Smooth muscle cell of the brain vasculature (primary cell): ENCODE data around the gene ZBTB39.
"Not testable (repeated sequence)": the region's sequence is repeated elsewhere in the genome, so short reads cannot be mapped to it uniquely, and the experiment has no call there.

ENCODE experiments used
- DNase-seq: peaks from one replicate; pipeline ENCODE4 v3.0.0-alpha.2; 2012; ENCODE audit warnings: low read depth, low spot score

The ZBTB39 gene, protein sequence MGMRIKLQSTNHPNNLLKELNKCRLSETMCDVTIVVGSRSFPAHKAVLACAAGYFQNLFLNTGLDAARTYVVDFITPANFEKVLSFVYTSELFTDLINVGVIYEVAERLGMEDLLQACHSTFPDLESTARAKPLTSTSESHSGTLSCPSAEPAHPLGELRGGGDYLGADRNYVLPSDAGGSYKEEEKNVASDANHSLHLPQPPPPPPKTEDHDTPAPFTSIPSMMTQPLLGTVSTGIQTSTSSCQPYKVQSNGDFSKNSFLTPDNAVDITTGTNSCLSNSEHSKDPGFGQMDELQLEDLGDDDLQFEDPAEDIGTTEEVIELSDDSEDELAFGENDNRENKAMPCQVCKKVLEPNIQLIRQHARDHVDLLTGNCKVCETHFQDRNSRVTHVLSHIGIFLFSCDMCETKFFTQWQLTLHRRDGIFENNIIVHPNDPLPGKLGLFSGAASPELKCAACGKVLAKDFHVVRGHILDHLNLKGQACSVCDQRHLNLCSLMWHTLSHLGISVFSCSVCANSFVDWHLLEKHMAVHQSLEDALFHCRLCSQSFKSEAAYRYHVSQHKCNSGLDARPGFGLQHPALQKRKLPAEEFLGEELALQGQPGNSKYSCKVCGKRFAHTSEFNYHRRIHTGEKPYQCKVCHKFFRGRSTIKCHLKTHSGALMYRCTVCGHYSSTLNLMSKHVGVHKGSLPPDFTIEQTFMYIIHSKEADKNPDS

DNA sequence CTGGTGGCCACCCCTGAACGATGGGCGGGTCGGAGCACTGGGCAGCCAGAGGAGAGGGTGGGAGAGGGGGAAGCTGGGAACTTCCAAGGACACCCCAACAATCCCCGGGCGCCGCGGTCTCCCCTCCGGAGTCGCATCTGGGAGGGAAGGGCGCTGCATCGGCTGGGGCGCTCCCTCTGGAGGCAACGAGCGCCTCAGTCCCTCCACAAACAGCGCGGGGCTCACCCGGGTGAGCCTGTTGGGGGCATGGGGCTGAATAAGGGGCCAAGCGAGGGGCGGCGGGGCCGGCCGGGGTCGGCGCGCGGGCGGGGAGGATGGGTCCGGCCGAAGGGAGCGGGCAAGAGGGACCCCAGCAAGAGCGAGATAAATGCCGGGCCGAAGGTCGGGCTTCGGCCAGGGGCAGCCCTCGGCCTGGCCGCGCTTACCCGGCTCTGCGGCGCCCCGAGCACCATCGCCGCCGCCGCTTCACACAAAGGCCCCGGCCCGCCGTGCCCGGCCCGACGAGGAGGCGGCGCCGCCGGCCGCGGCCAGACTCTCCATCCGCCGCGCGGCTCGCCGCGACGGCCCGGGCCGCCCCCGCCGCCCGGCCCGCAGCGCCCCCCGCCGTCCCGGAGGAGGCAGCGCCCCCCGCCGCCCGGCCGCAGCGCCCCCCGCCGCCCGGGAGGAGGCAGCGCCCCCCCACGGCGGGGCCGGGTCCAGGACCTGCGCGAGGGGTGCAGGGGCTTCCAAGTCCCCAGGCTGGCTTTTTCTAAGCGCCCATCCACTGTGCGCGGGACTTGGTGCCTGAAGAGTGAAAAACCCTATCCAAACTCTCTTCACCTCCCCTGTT, at the start of gene ZBTB39:
TSS of gene ZBTB39 (minus strand) at position 567 of the 829 bp plus-strand sequence. CDS start 1,629 bp downstream, outside the sequence.
- no peak for DNase-seq

DNA sequence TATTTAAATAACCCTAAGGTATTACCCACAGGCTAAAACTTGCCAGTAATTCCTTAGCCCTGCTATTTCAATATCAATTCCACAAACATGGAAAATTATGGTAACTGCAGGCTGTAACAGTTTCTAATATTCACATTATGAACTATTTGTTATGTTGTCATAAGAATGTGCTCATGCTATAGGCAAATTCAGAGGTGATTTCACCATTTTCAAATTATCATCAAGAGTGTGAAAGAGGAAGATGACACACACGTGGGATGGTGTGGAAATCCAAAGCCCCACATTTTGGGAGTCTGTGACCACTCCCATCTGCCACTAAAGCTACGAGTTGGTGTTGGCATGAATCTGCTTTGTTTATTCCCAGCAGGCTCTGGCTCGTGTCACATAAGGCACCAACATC, 49.5 kb upstream of the ZBTB39 start:
- no peak for DNase-seq

DNA sequence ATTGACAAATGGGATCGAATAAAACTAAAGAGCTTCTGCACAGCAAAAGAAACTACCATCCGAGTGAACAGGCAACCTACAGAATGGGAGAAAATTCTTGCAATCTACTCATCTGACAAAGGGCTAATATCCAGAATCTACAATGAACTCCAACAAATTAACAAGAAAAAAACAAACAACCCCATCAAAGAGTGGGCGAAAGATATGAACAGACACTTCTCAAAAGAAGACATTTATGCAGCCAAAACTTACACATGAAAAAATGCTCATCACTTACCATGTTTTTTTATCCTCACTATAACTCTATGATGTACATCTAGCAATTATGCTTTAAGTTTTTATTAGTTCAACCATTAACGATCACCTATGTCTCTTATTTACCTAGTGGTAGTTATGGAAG, 47.6 kb upstream of the ZBTB39 start:
- DNase-seq = not testable (repeated sequence)

DNA sequence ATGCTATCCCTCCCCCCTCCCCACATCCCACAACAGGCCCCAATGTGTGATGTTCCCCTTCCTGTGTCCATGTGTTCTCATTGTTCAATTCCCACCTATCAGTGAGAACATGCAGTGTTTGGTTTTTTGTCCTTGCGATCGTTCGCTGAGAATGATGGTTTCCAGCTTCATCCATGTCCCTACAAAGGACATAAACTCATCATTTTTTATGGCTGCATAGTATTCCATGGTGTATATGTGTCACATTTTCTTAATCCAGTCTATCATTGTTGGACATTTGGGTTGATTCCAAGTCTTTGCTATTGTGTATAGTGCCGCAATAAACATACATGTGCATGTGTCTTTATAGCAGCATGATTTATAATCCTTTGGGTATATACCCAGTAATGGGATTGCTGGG, 46.8 kb upstream of the ZBTB39 start:
- not testable (repeated sequence) for DNase-seq

DNA sequence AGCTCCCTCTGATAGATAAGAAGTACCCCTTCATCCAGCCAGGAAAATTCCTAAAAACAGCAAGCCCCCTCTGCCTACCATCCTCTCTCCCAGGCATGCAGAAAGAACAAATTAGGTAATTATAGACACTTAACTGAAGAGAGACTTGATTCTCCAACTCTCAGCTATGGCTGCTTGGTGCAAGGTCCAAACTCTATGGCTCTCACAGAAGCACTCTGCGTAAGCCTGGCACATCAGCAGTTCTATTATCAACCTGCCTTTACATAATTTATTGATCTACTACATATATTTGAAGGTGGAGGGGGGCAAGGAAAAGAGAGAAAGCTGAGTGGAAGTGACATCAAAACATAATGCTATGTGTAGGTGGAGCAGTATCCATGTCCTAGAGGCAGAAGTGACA, 44.7 kb upstream of the ZBTB39 start:
- DNase-seq = no peak

DNA sequence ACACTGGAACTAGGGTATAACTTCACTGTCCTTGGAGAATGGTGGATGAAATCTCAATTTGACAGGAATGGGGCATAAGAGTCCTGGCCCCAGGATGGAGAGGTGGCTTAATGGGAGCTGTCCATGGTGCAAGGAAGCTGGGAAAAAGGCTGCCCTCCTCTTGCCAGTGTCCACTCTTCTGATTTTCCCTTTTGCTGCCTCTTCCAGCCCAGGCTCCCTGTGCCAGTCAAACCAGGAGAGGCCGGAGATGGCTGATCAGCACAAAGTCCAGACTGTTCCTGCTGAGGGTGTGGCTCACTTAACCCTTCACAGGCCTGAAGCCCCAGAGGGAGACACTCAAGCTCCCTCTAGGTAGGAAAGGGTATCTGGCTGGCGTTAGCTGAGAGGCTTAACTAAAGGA, 43.5 kb upstream of the ZBTB39 start, which contains the start of gene MYO1A:
TSS of gene MYO1A (minus strand) at position 240 of the 400 bp plus-strand sequence. CDS start 1,806 bp downstream, outside the sequence.
- no peak for DNase-seq

DNA sequence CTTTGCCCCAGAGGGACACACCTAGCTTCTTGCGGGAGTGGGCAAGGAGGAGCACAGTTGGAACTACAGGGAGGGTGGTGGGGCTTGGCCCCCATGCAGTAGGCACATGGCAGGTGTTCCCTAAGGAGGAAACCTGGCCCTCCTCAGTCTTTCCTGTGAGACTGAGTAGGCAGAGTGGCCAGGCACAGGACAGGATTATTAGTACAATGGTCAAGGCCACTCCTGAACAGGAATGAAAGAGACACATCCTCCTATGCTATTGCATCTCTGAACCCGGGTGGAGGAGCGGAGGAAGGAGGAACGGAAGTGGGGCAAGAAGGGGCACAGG, 42.7 kb upstream of the ZBTB39 start:
- no peak for DNase-seq

DNA sequence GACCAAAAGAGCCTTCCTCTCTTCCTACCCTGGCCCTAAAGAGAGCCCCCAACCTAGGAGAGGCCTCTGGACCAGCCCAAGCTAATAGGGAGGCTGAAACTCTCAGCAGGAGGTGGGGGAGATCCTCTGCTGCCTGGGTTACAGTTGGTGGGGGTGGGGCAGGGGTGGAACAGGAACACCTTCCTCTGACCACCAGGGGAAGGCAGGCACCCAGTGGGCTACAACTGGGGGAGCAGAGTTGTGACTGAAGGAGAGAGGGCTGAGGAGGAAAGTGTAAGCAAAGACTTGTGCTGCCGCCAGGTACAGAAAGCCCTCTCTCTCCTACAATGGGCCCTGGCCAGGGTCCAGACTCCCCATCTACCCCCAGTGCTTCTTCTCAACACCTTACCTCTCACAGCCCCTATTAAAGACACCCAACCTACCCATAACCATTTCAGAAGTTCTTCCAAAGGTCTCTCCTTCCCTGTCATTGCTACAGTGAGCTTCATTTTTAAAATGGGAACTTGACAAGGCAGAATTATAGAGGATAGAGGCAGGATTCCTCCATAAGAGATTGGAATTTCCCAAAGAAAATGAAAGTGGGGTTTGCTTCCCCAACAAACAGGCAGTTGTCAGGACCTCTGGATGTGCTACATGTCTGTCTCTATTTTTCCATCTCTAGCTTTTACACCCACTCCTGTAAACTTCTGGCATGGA, 42.2 kb upstream of the ZBTB39 start:
- DNase-seq = no peak

DNA sequence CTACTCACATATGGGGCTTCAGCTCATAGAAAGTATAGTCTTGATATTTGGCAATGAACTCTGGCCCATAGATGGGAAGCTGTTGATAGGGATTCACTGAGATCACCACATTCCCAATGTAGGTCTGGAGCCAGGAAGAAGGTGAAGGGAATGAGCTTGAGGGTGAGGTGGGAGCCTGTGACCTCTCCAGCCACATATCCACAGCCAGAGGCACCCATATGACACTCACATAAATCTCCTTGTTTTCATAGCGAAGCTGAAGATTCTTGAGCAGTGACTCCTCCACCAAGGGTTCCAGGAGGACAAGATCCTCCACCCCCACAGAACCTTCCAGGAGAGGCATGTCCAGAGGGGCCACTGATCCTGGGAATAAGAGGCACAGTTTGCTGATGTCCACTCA, 41.6 kb upstream of the ZBTB39 start:
- no peak for DNase-seq

DNA sequence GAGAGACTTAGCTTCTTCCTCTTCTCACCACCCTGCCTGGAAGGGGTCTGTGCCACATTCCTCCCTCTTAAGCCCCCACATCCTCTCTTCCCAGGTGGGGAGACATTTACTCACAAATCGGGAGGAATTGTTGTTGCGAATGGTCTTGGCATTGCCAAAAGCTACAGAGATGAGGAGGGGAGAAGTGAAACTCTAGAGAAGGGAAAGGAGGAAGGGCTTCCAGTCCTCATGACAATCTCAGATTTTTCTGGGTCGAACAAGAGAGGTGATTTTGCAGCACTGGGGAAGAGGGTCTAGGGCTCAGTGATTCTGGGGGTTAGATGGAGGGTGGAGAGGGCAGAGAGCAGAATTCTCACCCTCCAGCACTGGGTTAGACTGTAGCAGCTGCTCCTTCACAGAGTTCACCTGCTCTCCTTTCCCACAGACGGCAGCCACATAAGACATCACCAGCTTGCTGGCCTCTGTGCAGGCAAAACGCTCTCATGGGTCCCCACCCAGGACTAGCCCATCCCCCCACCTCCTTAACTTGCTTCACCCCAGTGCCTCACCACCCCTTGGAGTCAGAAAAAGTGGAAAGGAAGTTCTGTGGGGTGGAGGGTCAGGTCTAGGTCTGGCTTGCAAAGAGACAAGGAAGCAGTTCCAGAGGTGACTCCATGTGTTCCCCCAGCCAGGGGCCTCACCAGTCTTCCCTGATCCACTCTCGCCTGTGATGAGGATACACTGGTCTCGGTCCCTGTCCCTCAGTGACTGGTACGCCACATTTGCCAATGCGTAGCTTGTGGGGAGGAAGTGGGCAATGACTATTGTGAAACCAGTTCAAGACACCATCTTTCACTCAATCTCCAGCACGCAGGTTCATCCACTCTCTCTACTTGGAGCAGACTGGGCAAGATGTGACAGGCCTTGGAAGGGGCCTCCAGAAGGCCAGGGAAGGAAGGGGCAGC, 40.9 kb upstream of the ZBTB39 start:
- no peak for DNase-seq

DNA sequence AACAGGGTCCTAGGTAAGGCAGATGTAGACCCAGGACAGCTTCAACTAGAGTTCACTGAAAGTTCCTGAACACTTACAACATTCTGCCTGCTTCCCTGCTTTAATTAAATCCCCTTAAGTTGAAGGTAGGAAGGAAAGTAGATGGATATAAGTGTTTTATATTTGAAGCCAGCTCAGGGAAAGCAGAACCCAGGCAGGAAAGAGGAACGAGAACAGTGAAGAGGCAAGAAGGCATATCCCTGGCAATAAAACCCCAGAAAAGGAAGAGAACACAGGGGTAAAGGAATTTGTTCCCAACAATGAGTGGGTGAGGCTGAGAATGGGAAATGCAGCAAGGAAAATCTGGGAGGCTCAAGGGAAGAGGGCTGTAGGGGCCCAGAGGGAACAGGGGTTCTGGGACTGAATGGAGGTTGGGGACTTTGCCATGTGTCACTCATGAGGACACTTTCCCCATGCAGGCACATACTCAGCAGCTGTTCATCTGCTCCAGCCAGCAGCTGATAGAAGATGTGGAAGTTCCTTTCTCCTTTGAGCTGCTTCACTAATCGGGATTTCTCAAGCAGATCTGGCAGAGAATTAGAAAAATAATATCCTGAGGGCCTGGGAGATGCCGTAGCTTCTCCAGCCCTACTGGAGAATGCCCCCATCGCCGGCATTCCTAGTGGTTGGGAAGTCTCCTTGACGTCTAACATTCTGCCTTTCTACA, 39.9 kb upstream of the ZBTB39 start:
- no peak for DNase-seq

DNA sequence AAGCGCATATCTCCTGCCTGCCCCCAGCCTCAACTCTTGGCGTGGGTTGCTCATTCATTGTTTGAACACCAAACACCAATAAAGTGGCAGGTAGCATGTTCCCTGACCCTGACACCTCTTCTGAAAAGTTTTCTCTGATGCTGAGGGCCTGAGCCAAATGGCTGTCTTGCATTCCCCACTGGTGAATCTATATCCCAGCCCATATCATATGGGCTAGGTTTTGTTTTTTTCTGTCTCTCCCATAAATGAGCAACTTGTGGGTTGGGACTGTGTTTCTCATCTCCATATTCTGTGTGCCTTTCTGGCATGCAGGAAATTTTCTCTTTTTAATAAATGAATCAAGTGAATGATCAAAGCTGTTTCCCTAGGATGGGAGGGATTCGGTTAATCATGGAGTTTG, 38.5 kb upstream of the ZBTB39 start:
- DNase-seq = no peak

DNA sequence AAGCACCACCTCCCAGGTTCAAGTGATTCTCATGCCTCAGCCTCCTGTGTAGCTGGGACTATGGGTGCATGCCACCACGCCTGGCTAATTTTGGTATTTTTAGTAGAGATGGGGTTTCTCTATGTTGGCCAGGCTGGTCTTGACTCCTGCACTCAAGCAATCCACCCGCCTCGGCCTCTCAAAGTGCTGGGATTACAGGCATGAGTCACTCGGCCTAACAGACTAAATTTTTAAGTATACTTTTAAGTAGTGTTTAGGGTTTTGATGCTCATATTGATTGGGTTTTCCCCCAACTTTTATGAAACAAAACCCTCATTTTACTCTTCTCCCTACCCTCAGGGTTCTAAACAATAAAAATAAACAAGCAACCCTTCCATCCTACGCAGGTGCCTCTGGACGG, 38.1 kb upstream of the ZBTB39 start:
- DNase-seq = no peak

DNA sequence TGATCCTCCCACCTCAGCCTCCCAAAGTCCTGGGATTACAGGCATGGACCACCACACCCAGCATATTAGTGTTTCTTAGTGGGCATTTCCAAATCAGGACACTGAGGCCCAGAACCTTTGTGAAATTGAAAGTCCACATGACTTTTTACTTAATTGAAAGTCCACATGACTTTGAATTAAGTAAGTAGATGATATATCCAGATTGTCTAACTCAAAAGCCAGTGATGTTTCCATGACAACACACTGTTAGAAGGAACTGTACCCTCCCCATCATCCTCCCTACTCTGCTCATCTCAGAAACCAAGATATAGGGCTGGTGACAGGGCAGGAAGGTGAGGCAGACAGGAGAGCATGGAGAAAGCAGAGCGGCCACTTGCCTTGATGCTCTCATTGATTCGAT, 36.3 kb upstream of the ZBTB39 start:
- DNase-seq = no peak

DNA sequence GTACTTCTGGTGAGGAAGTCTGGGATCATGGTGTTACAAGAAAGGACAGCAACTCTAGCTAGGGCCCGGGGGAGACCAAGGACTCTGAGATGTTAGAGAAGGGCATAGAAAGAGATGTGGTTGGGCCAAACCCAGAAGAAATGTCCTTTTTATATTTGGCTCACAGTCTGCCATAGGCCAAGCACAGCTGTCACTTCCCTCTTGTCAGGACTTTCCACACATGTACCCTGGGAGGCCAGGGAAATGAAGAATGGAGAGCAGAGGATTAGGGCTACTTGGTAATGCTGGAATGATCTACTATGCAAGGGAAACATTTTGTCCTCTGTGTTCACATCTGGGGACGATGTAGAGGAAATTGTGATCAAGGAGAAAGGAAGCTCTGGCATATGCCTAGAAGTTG, 34.4 kb upstream of the ZBTB39 start:
- no peak for DNase-seq

DNA sequence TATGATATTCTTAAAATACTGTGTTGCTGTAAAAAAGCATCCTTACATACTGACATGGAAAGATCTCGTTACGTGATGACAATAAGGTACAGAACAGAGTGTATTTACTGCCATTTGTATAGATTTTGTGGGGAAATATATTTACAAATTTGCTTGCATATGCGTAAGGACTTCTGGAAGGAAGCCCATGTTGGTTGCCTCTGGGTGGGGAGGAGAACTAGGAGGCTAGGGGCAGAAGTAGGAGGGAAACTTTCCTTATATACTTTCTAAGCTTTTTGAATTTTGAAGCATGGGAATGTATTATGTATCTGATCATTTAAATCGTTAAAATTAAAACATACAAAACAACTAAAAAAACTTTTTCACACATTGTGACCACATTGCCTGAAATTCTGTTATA, 33.9 kb upstream of the ZBTB39 start:
- DNase-seq = no peak

DNA sequence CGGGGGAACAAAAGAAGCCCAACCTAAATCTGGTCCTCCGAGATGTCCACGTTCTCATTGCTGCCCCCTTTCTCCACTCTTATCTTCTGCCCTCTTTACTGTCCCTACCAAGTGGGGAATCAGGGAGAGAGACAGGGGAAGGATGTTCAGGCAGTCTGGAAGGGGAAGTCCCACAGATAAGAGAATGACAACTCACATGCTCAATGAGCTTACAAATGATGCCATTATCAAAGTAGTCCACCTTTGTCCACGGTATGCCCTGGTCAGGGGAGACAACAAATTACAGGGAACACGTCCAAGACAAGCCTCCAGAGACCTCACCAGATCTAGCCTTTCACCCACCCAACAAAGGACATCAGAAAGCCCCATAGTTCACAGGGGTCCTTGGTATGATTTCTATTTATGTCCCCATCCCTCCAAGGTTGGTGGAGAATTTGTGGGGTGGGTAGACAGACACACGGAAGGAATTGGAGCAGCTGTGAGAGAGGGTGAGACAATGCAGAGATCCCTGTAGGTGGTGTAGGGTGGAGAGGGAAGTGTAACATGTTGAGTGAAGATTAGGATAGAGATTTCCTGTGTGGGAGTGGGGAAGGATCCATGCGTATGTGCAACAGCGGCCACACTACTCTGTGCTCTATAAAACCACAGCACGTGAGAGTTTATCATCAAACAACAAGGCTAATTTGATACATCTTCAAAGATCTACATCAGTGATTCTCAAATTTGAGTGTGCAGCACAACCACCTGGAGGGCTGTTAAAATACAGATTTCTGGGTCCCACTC, 32.9 kb upstream of the ZBTB39 start:
- DNase-seq = no peak

DNA sequence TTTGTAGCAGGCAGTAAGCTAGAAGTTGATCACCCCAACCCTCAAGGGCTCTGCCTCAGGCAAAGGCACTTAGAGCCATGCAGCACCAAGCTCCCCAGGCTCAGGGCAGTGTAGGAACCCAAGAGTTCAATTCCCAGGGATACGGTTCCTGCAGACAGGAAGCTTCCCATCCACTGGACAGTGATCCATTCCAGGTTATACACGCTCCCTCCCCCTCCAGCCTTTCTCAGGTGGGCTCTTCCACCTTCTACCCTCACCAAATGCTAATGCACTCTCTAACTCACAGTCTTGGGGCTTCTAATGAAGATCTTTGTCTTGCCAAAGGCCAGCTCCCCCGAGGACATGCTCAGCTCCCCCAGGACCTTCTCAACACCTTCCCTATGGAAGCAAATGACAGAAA, 30.9 kb upstream of the ZBTB39 start:
- DNase-seq = no peak

DNA sequence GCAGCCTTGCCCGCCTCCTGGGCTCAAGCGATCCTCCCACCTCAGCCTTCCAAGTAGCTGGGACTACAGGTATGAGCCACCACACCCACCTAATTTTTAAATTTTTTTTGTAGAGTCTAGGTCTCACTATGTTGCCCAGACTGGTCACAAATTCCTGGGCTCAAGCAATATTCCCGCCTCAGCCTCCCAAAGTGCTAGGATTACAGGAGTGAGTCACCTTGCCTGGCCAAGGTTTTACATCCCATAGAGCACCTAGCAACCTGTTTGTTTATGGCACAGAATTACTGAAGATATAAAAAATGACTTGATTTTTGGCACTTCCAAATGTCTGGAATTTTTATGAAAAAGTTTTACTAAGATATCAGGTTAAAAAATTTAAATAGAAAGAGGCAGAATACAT, 27.1 kb upstream of the ZBTB39 start:
- DNase-seq = no peak
